Right ventricle myocardium superior (tissue), 1 donor: ENCODE results near the gene SNX8. TPM values are rescaled to one million over a fixed set of nuclear protein-coding genes. Genes with fewer than 3 reads are reported as not detected.
"Not testable (repeated sequence)": the region's sequence is repeated elsewhere in the genome, so short reads cannot be mapped to it uniquely, and the experiment has no call there.

Source experiments
- ATAC-seq: fragments of 200-7000 bp; cut with Tn5 transposase; one replicate; pipeline ENCODE4 v1.9.1; 2020; ENCODE audit warnings: mild to moderate bottlenecking; ENCODE audit not compliant: poor library complexity
- DNase-seq: peaks from one replicate; pipeline ENCODE4 v3.0.0-alpha.2; 2020
- intact Hi-C: fragments of 100-400 bp; cut with DNase I; formaldehyde crosslinking; loops from one replicate; pipeline ENCODE4 v1.11.2; 2022
- total RNA-seq: library from RNA; stranded (reverse); fragmentation: NEBNext Ultra II Directional; extraction: Animal tissue kit (Norgen Biotek cat#: 25700); gene quantifications from one replicate; pipeline ENCODE4 v1.2.1, GENCODE V29; 2021
- donor health status: DM: no; HTN: yes; CAD: no; lungs with severe emphysema.

SNX8 gene
- total RNA-seq, 1 donor from 2014 or later: 19.1 TPM

- DNase-seq, ATAC-seq, intact Hi-C loops: not testable (repeated sequence)
Observed at GRCh38 chr7:2332606-2333231, 18.5 kb upstream of the SNX8 start.

GRCh38 chr7:2331707-2332106 lies 17.5 kb upstream of the SNX8 start:
- DNase-seq (no peak), ATAC-seq (no peak)
- intact Hi-C loops: no loop called here

GRCh38 chr7:2330493-2330892 lies 16.3 kb upstream of the SNX8 start:
- ATAC-seq (no peak), DNase-seq (no peak)
- intact Hi-C loops: no loop called here

DNA sequence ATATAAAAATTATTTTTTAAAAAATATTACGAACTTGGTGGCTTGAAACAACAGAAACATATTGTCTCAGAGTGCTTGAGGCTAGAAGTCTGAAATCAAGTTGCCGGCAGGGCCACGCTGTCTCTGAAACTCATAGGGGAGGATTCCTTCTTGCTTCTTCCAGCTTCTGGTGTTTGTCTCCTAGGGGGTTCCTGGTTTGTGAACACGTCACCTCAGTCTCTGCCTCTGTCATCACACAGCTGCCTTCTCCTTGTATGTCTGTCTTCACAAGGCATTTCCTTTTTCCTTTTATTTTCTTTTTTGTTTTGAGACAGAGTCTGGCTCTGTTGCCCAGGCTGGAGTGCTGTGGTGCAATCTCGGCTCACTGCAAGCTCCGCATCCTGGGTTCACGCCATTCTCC lies 12.7 kb upstream of the SNX8 start:
- DNase-seq (no peak), ATAC-seq (peak; percentile 60)

GRCh38 chr7:2325162-2325561 lies 10.9 kb upstream of the SNX8 start:
- ATAC-seq (peak; percentile 36), DNase-seq (no peak)
- intact Hi-C loops: no loop called here

More for the DNA sequence above, 12.7 kb upstream of the SNX8 start:
- intact Hi-C loops: no loop called here

DNA sequence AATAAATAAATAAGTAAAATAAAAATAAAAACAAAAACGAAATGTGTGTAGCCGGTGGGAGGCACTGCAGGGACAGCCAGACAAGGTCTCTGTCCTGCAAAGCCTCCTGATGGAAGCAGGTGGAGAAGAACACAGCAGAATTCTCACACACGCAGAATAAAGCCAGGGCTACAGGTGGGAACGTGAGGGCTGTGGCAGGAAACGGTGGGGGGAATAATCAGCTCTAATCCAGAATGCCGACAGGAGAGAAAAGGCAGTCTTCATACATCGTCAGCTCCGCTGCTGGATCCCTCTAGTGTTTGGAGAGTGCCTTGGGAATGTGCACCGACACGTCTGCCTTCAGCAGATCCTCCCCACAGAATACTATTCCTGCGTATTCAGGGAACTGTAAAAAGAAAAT lies 6.8 kb upstream of the SNX8 start:
- DNase-seq (no peak), ATAC-seq (no peak)
- intact Hi-C loops: no loop called here

GRCh38 chr7:2317556-2318293 lies 3.5 kb upstream of the SNX8 start:
- ATAC-seq (no peak), DNase-seq (peak; percentile 28)
- intact Hi-C loops: no loop called here

DNA sequence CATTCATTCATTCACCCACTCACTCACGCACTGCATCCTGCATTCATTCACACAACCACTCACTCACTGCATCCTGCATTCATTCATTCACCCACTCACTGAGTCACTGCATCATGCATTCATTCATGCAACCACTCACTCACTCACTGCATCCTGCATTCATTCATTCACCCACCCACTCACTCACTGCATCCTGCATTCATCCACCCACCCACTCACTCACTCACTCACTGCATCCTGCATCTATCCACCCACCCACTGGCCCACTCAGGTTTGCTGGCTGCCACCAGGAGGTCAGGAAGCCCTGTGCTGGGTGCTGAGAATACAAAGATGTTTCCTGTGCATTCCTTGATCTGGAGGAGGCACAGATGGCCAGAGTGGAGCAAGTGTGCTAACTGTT lies 2.3 kb upstream of the SNX8 start:
- intact Hi-C loops: no loop called here
- ATAC-seq (no peak), DNase-seq (peak; percentile 27)

DNA sequence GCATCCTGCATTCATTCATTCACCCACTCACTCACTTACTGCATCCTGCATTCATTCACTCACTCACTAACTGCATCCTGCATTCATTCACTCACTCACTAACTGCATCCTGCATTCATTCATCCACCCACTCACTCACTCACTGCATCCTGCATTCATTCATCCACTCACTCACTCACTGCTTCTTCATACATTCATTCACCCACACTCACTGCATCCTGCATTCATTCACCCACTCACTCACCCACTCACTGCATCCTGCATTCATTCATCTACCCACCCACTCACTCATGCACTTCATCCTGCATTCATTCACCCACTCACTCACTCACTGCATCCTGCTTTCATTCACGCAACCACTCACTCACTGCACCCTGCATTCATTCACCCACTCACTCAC lies 1.5 kb upstream of the SNX8 start:
- no peak for ATAC-seq
- intact Hi-C loops: no loop called here
- no peak for DNase-seq

- ATAC-seq: not testable (repeated sequence)
- intact Hi-C loops: loop anchor here (5.0 kb wide), 1 partner anchor 83 kb away; the partner anchor contains the start of gene MAD1L1
- DNase-seq: peak; percentile 10
Observed at GRCh38 chr7:2314956-2315530, 802 bp upstream of the SNX8 start.

GRCh38 chr7:2313450-2314208 lies 612 bp downstream of the SNX8 start:
- DNase-seq (peak; percentile 58), ATAC-seq (peak; percentile 37)
- intact Hi-C loops: loop anchor here (5.0 kb wide), 1 partner anchor 81 kb away; the partner anchor contains the start of gene MAD1L1

GRCh38 chr7:2312267-2312929 lies 1.8 kb downstream of the SNX8 start:
- peak; percentile 22 for DNase-seq
- intact Hi-C loops: loop anchor here (5.0 kb wide), 1 partner anchor 80 kb away; the partner anchor contains the start of gene MAD1L1

GRCh38 chr7:2309889-2310331 lies 4.3 kb downstream of the SNX8 start:
- DNase-seq (no peak), ATAC-seq (no peak)
- intact Hi-C loops: loop anchor here (5.0 kb wide), 1 partner anchor 78 kb away; the partner anchor contains the start of gene MAD1L1

More at GRCh38 chr7:2312267-2312929, 1.8 kb downstream of the SNX8 start:
- ATAC-seq: no peak

GRCh38 chr7:2307690-2308107 lies 6.5 kb downstream of the SNX8 start:
- ATAC-seq: no peak
- intact Hi-C loops: no loop called here
- DNase-seq: peak; percentile 1

DNA sequence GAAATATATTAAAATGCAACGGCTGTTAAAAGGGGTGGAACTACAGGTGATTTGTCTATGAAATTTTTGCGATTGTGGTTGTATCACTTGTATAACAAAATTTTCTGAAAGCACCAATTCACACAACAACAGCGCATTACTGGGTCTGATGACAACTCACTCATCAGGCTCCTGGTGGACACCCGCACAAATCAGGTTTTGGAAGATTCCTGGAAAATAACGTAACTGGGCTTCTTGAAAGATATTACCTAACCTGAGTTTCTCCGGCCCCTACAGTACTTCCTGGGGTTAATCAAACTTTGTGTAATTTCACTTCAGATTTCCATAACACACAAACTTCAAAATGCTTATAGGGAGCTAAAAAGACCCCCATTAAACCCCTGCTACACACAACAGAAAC lies 7.6 kb downstream of the SNX8 start:
- no peak for DNase-seq
- ATAC-seq: no peak
- intact Hi-C loops: no loop called here

GRCh38 chr7:2305258-2305657 lies 9.0 kb downstream of the SNX8 start:
- DNase-seq, ATAC-seq, intact Hi-C loops: not testable (repeated sequence)

- intact Hi-C loops, DNase-seq, ATAC-seq: not testable (repeated sequence)
Observed at GRCh38 chr7:2303520-2303919, 10.7 kb downstream of the SNX8 start.

- ATAC-seq, intact Hi-C loops: not testable (repeated sequence)
- peak; percentile 35 for DNase-seq
Observed at GRCh38 chr7:2302743-2303397, 11.4 kb downstream of the SNX8 start.
